Activated CD4-positive, alpha-beta memory T cell treated with anti-CD3 and anti-CD28 coated beads, Interleukin-2, amount 10 ng/mL, durations not matched to agents 7 days and 5 days (primary cell): ENCODE data around the gene IPO9. TPM values are rescaled to one million over a fixed set of nuclear protein-coding genes. Genes with fewer than 3 reads are reported as not detected.
A peak's percentile ranks its signal among the peaks of the same experiment; 100 is the strongest.

ENCODE experiments used
- CTCF ChIA-PET: fragments of 350-600 bp; sonication (Branson Sonifier 250); formaldehyde crosslinking; loops from one replicate; lab custom pipeline; 2021; ENCODE audit warnings: antibody characterized with exemption, inconsistent platforms; lab: Charles Lee
- POLR2A ChIA-PET: fragments of 350-600 bp; sonication (Branson Sonifier 250); formaldehyde crosslinking; loops from one replicate; lab custom pipeline; 2021; ENCODE audit warnings: antibody characterized with exemption; lab: Charles Lee
- DNase-seq: peaks from one replicate; pipeline ENCODE4 v3.0.0-alpha.2; 2020
- H3K27ac Mint-ChIP-seq: one replicate; pipeline ENCODE4 v1.8.0; 2021; ENCODE audit warnings: mild to moderate bottlenecking, mixed read lengths
- H3K27me3 Mint-ChIP-seq: one replicate; pipeline ENCODE4 v1.8.0; 2021; ENCODE audit warnings: mixed read lengths
- H3K36me3 Mint-ChIP-seq: one replicate; pipeline ENCODE4 v1.8.0; 2021; ENCODE audit warnings: low read depth, mixed read lengths
- H3K4me1 Mint-ChIP-seq: one replicate; pipeline ENCODE4 v1.8.0; 2021; ENCODE audit warnings: mixed read lengths
- H3K4me3 Mint-ChIP-seq: one replicate; pipeline ENCODE4 v1.8.0; 2021; ENCODE audit warnings: mild to moderate bottlenecking, mixed read lengths
- H3K9me3 Mint-ChIP-seq: one replicate; pipeline ENCODE4 v1.8.0; 2021; ENCODE audit warnings: mixed read lengths
- total RNA-seq, 2 experiments: library from RNA; stranded (reverse); gene quantifications; one replicate each; pipeline ENCODE4 v1.2.3, GENCODE V29; 2021

Gene IPO9
- total RNA-seq, result 10 to 100 TPM; 44.3 to 49.5 TPM

GRCh38 chr1:201828820-201829774 is at the start of gene IPO9:
TSS of gene IPO9 (plus strand) at chr1:201829157. CDS start at chr1:201829210, 53 bp downstream.
- ChIA-PET CTCF (interaction anchor here (0.8 to 2.9 kb wide), 15 partner anchors 9 to 316 kb away, joined by 3 to 15 read pairs (median 4); no protein-coding TSS in a partner anchor), POLR2A (interaction anchor here (0.6 to 1.5 kb wide), 16 partner anchors 8 to 1179 kb away, joined by 3 to 13 read pairs (median 3); partner anchors contain the start of genes KLHL12, PTPN7, RNPEP and TIMM17A)
- Mint-ChIP-seq H3K9me3 (no peaks in the 10 kb centered on the region), H3K4me3 (peak within 1 kb of the TSS; percentile 94), H3K36me3 (peaks cover 15% of the 10 kb centered on the region), H3K4me1 (peaks cover 40% of the 10 kb centered on the region), H3K27ac (peak within 1 kb of the TSS; percentile 90), H3K27me3 (no peaks in the 10 kb centered on the region)
- DNase-seq, result peak; percentile 95

GRCh38 chr1:201779351-201779880 is 49.5 kb upstream of the IPO9 start:
- no peak overlapping the region for H3K4me3 Mint-ChIP-seq
- no peaks in the 10 kb centered on the region for H3K4me1 Mint-ChIP-seq
- H3K27ac Mint-ChIP-seq, result no peak overlapping the region
- no peaks in the 10 kb centered on the region for H3K9me3 Mint-ChIP-seq
- DNase-seq, result no peak
- H3K27me3 Mint-ChIP-seq, result peaks cover 8% of the 10 kb centered on the region
- H3K36me3 Mint-ChIP-seq, result no peaks in the 10 kb centered on the region
- CTCF ChIA-PET, result interaction anchor here (0.7 kb wide), 2 partner anchors 70 to 190 kb away, joined by 3 read pairs; no protein-coding TSS in a partner anchor
- POLR2A ChIA-PET, result no interaction called here

GRCh38 chr1:201780952-201781351 is 48.0 kb upstream of the IPO9 start:
- Mint-ChIP-seq H3K4me1 (no peaks in the 10 kb centered on the region), H3K9me3 (no peaks in the 10 kb centered on the region), H3K4me3 (no peak overlapping the region), H3K36me3 (no peaks in the 10 kb centered on the region), H3K27ac (no peak overlapping the region), H3K27me3 (peaks cover 3% of the 10 kb centered on the region)
- CTCF ChIA-PET, result interaction anchor here (1.0 kb wide), 1 partner anchor 12 kb away, joined by 3 read pairs; no protein-coding TSS in a partner anchor
- POLR2A ChIA-PET, result no interaction called here
- DNase-seq, result no peak

- Mint-ChIP-seq H3K9me3 (no peaks in the 10 kb centered on the region), H3K27me3 (peaks cover 3% of the 10 kb centered on the region), H3K4me3 (no peak overlapping the region), H3K4me1 (no peaks in the 10 kb centered on the region), H3K36me3 (no peaks in the 10 kb centered on the region), H3K27ac (no peak overlapping the region)
- no peak for DNase-seq
- ChIA-PET POLR2A (no interaction called here), CTCF (no interaction called here)
Observed at GRCh38 chr1:201781437-201781836, 47.5 kb upstream of the IPO9 start.

GRCh38 chr1:201782353-201782752 is 46.6 kb upstream of the IPO9 start:
- H3K27ac Mint-ChIP-seq, result no peak overlapping the region
- POLR2A ChIA-PET, result no interaction called here
- no peaks in the 10 kb centered on the region for H3K27me3 Mint-ChIP-seq

GRCh38 chr1:201783058-201783457 is 45.9 kb upstream of the IPO9 start:
- CTCF ChIA-PET, result interaction anchor here (1.2 to 1.3 kb wide), 2 partner anchors 74 to 223 kb away, joined by 3 to 4 read pairs; no protein-coding TSS in a partner anchor
- Mint-ChIP-seq H3K27me3 (no peaks in the 10 kb centered on the region), H3K36me3 (no peaks in the 10 kb centered on the region), H3K9me3 (no peaks in the 10 kb centered on the region), H3K27ac (no peak overlapping the region), H3K4me3 (no peak overlapping the region), H3K4me1 (no peaks in the 10 kb centered on the region)
- DNase-seq, result no peak
- POLR2A ChIA-PET, result no interaction called here

More at GRCh38 chr1:201782353-201782752, 46.6 kb upstream of the IPO9 start:
- Mint-ChIP-seq H3K4me1 (no peaks in the 10 kb centered on the region), H3K36me3 (no peaks in the 10 kb centered on the region), H3K4me3 (no peak overlapping the region), H3K9me3 (no peaks in the 10 kb centered on the region)
- CTCF ChIA-PET, result interaction anchor here (1.2 kb wide), 1 partner anchor 222 kb away, joined by 3 read pairs; no protein-coding TSS in a partner anchor
- DNase-seq, result no peak

- Mint-ChIP-seq H3K27me3 (no peaks in the 10 kb centered on the region), H3K4me3 (no peak overlapping the region), H3K4me1 (no peaks in the 10 kb centered on the region), H3K36me3 (no peaks in the 10 kb centered on the region), H3K27ac (no peak overlapping the region), H3K9me3 (no peaks in the 10 kb centered on the region)
- ChIA-PET CTCF (interaction anchor here (0.6 to 1.3 kb wide), 3 partner anchors 12 to 224 kb away, joined by 3 to 4 read pairs (median 3); no protein-coding TSS in a partner anchor), POLR2A (no interaction called here)
- no peak for DNase-seq
Observed at GRCh38 chr1:201783572-201783971, 45.4 kb upstream of the IPO9 start.

GRCh38 chr1:201785291-201785690 is 43.7 kb upstream of the IPO9 start:
- CTCF ChIA-PET, result interaction anchor here (0.7 to 1.1 kb wide), 2 partner anchors 9 to 76 kb away, joined by 3 to 5 read pairs; no protein-coding TSS in a partner anchor

GRCh38 chr1:201786824-201787223 is 42.1 kb upstream of the IPO9 start:
- H3K27me3 Mint-ChIP-seq, result no peaks in the 10 kb centered on the region
- no peak overlapping the region for H3K4me3 Mint-ChIP-seq
- CTCF ChIA-PET, result interaction anchor here (1.7 kb wide), 1 partner anchor 74 kb away, joined by 6 read pairs; no protein-coding TSS in a partner anchor
- POLR2A ChIA-PET, result no interaction called here
- no peak overlapping the region for H3K27ac Mint-ChIP-seq
- H3K36me3 Mint-ChIP-seq, result no peaks in the 10 kb centered on the region
- no peaks in the 10 kb centered on the region for H3K9me3 Mint-ChIP-seq
- H3K4me1 Mint-ChIP-seq, result peaks cover 9% of the 10 kb centered on the region
- no peak for DNase-seq

More at GRCh38 chr1:201785291-201785690, 43.7 kb upstream of the IPO9 start:
- Mint-ChIP-seq H3K4me3 (no peak overlapping the region), H3K9me3 (no peaks in the 10 kb centered on the region), H3K4me1 (no peaks in the 10 kb centered on the region), H3K36me3 (no peaks in the 10 kb centered on the region), H3K27me3 (no peaks in the 10 kb centered on the region), H3K27ac (no peak overlapping the region)
- POLR2A ChIA-PET, result no interaction called here
- no peak for DNase-seq

- Mint-ChIP-seq H3K4me3 (no peak overlapping the region), H3K4me1 (peaks cover 15% of the 10 kb centered on the region), H3K27me3 (no peaks in the 10 kb centered on the region), H3K9me3 (no peaks in the 10 kb centered on the region), H3K27ac (no peak overlapping the region), H3K36me3 (no peaks in the 10 kb centered on the region)
- POLR2A ChIA-PET, result no interaction called here
- CTCF ChIA-PET, result interaction anchor here (1.0 to 1.7 kb wide), 3 partner anchors 76 to 228 kb away, joined by 4 to 6 read pairs (median 6); no protein-coding TSS in a partner anchor
- no peak for DNase-seq
Observed at GRCh38 chr1:201788296-201788695, 40.7 kb upstream of the IPO9 start.

GRCh38 chr1:201789245-201789644 is 39.7 kb upstream of the IPO9 start:
- ChIA-PET POLR2A (no interaction called here), CTCF (no interaction called here)
- Mint-ChIP-seq H3K27me3 (no peaks in the 10 kb centered on the region), H3K27ac (no peak overlapping the region), H3K9me3 (no peaks in the 10 kb centered on the region), H3K36me3 (no peaks in the 10 kb centered on the region), H3K4me3 (no peak overlapping the region), H3K4me1 (peaks cover 15% of the 10 kb centered on the region)
- DNase-seq, result no peak

- no peak for DNase-seq
- Mint-ChIP-seq H3K9me3 (no peaks in the 10 kb centered on the region), H3K4me1 (peaks cover 15% of the 10 kb centered on the region), H3K4me3 (no peak overlapping the region), H3K36me3 (no peaks in the 10 kb centered on the region), H3K27me3 (no peaks in the 10 kb centered on the region), H3K27ac (no peak overlapping the region)
- ChIA-PET CTCF (interaction anchor here (0.6 to 6.2 kb wide), 5 partner anchors 16 to 231 kb away, joined by 3 to 44 read pairs (median 8); no protein-coding TSS in a partner anchor), POLR2A (no interaction called here)
Observed at GRCh38 chr1:201790261-201790660, 38.7 kb upstream of the IPO9 start.
